GM18498 (cell line): ENCODE measurements around the gene OSCAR.

Experiments used
- ATAC-seq: cut with Tn5 transposase; IDR thresholded peaks from one replicate; pipeline ENCODE4 v1.9.1; 2021; ENCODE audit warnings: mild to moderate bottlenecking, moderate library complexity; ENCODE audit not compliant: unreplicated experiment

OSCAR gene

GRCh38 chr19:54095136-54095858, 5.3 kb downstream of the OSCAR start:
- no peak for ATAC-seq

DNA sequence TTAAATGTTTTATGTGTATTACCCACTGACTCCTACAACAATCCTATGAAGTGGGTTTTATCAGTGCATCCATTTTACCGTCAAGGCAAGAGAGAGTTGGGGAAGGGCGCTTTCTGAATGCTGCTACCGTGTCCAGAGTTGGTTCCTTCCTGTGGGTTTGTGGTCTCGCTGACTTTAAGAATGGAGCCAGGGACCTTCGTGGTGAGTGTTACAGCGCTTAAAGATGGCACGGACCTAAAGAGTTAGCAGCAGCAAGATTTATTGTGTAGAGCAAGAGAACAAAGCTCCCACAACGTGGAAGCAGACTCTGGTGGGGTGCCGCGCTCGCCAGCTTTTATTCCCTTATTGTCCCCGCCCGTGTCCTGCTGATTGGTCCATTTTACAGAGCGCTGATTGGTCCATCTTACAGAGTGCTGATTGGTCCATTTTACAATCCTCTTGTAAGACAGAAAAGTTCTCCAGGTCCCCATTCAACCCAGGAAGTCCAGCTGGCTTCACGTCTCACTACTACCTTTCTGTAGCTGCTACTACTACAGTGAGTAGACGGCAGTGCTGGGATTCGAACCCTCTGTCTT, 6.1 kb downstream of the OSCAR start:
- ATAC-seq: no peak

- ATAC-seq: no peak
These were observed 16.2 kb downstream of the OSCAR start for GRCh38 chr19:54084410-54084809.

- ATAC-seq: no peak
These were observed 19.6 kb downstream of the OSCAR start, which contains the start of gene TARM1 for GRCh38 chr19:54081032-54081431. TARM1 (minus strand) TSS chr19:54081365; CDS start chr19:54081340, 25 bp downstream.

GRCh38 chr19:54077334-54077733, 23.3 kb downstream of the OSCAR start:
- no peak for ATAC-seq

- ATAC-seq: no peak
These were observed 25.8 kb downstream of the OSCAR start for GRCh38 chr19:54074851-54075250.

DNA sequence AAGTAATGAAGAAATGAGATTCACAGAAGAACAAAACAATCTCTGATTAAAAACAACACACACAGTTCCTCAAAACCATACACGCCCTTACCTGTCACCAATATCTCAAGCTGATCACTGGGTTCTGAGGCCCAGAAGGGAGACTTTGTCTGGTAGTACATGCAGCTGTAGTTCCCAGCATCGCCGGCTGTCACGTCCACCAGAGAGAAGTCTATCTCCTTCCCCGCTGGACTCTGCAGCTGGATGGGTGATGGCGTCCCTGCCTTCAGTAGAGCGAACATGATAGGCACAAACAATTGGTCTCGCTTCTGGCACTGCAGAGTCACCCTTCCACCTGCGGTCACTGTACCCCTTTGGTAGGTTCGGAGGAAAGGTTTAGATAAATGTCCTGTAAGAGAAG, 26.8 kb downstream of the OSCAR start:
- ATAC-seq: no peak

DNA sequence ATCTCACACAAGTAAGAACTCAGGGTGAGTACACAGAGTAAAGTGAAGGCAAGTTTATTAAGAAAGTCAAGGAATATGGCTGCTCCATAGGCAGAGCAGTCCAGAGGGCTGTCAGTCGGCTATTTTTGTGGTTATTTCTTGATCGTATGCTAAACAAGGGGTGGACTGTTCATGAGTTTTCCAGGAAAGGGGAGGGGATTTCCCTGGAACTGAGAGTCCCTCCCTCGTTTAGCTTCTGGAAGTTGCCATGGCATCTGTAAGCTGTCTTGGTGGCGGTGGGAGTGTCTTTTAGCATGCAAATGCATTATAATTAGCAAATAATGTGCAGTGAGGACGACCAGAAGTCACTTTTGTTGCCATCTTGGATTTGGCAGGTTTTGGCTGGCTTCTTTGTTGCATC, 31.1 kb downstream of the OSCAR start:
- no peak for ATAC-seq

- no peak for ATAC-seq
These were observed 37.1 kb downstream of the OSCAR start, which contains the start of gene VSTM1 for GRCh38 chr19:54063350-54064116. VSTM1 (minus strand) TSS chr19:54063897; CDS start chr19:54063777, 120 bp downstream.

DNA sequence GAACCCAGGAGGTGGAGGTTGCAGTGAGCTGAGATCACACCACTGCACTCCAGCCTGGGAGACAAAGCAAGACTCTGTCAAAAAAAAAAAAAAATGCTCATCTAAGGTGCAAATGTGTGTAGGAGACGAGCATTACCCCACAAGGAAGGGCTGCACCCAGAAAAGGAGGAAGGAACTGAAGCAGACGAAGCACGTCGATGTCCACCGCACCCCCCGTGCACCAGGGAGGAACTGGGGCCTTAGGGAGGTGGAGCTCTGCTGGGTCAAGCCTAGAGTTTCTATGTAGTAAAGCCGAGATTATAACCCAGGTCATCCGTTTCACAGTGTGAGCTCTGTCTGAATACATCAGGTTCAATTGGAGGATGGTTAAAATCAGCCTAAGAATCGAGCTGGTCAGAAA, 38.0 kb downstream of the OSCAR start:
- ATAC-seq: no peak

DNA sequence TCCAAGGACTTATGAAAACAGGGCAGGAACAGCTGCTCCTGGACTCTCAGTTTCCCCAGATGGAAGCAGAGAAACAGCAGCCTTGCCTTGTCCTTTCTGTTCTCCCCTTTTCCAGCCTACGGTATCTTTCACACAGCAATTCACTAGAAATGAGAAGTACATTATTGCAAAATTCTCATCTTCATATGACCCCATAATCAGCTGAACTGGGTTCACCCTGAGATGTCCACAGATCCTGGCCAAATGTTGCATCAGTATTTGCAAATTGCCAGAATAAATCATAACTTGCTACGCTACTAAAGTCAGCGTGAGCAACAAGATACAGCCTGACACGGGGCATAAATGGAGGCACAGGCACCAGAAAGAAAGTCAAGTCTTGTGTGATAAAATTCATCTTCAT, 53.0 kb downstream of the OSCAR start:
- ATAC-seq: no peak

DNA sequence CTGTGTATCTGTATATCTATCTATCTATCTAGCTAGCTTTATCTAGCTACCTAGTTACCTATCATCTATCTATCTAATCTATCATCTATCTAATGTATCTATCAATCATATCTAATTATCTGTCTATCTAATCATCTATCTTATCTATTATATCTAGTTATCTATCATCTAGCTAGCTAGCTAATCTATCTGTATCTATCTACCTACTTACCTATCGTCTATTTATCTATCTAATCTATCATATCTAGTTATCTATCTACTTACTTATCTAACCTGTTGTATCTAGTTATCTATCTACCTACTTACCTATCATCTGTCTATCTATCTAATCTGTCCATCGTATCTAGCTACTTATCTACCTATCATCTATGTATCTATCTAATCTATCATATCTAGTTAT, 54.8 kb downstream of the OSCAR start:
- ATAC-seq: no peak
